NAMALWA (cell line): Measurements from ENCODE around the gene L3MBTL2.
"Not testable (repeated sequence)": the region's sequence is repeated elsewhere in the genome, so short reads cannot be mapped to it uniquely, and the experiment has no call there.

Source experiments
- DNase-seq: peaks from one replicate; pipeline ENCODE4 v3.0.0-alpha.2; 2015; ENCODE audit warnings: low spot score

Gene L3MBTL2

DNA sequence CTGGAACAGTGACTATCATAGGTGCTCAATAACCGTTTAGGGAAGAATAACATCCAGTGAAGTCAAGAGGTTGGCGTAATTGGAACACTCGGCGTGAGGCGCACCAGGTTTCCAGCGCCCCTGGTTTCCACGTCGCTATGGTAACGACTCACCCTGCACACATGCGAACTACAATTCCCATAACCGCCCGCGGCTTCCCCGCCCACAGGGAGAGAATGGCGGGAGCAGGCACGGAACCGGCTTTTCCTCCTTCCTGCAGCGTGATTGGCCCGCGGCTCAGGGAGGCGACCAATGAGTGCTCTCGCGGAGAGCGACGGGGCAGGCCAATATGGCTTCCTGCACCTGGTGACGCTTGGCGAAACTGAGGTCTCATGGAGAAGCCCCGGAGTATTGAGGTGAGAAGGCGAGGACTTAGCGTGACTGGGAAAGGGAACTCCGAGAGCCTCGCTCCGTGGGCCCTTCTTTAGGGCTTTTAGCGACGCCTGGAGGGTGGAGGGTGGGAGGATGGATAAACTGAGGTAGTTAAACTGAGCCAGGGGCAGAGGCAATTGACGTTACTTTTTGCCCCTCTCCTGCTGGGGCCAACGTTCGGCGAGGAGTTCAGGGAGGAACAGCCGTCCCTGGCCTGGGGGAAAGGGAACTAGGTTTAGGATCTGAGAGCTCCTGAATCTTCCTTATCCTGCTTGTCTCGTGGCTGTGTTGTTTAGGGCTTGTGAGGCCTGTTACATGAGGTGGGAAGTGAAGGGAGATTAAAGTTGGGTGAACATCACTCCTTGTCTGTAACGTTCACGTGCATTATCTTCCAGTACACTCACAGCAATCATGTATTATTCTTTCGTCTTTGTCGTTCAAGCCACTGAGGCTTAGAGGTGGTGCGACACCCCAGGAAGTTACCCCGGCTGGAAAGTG is at the start of gene L3MBTL2:
TSS of gene L3MBTL2 (plus strand) at position 321 of the 909 bp plus-strand sequence. CDS start at position 372, 51 bp downstream.
- peak; percentile 99 for DNase-seq

DNA sequence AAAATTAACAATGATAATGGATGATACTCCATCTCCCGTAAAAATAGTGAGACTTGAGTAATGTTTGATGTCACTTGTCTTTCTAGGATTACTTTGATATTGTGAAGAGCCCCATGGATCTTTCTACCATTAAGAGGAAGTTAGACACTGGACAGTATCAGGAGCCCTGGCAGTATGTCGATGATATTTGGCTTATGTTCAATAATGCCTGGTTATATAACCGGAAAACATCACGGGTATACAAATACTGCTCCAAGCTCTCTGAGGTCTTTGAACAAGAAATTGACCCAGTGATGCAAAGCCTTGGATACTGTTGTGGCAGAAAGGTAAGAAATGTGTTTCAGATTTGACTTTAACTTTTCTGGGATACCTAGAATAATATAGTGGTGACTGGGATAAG is 48.0 kb upstream of the L3MBTL2 start:
- no peak for DNase-seq

DNA sequence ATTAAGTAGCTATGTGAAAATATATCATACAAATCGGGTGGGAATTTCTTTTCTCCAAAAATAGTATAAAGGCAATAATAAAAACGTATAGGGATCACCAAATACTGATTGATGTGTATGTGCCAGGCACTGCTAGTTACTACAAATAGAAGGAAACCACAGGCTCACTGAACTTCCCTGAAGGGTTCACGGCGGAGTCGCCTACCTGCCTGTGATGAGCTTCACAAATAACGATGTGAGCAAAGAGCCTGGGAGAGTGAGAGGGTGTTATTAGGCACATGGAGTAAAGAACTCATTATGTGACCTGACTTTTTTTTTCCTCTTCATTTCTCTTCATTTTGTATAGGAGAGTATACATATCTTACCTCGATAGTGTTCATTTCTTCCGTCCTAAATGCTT is 36.0 kb upstream of the L3MBTL2 start:
- DNase-seq = no peak

DNA sequence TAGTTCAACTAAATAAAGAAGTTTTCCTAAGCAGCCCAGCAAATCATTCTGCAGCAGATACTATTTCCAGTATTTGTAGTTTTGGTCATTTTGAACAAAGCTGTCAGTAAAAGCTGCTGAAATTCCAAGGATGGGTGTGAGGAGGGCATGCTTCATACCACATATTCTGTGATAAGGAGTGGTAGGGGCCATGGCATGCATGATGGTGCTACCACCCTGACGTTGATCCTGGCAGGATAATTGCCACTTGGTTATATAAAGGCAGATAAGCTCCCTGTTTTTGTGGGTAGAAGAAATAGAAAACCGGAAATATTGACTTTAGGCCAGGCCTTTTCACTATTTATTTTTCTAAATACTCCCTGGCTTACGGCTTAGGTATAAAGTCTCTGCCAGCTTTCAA is 33.1 kb upstream of the L3MBTL2 start:
- DNase-seq = no peak

DNA sequence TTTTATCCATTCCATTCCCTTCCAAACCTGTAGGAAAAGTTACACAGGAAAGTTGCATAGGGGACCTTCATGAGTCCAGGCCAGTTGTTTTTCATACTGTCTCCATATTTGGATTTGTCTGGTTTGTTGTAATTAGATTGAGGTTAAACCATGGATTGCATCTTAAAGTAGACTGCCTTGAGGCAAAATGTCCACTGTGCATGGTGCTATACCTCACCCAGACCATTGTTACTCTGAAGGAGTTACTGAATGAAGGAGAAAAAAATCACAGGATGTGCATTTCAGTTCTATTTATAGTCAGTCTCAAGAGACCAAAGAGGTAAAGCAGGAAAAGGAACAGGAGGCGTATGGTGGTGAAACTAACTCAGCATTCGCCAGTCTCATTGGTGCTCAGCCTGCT is 29.6 kb upstream of the L3MBTL2 start:
- no peak for DNase-seq

DNA sequence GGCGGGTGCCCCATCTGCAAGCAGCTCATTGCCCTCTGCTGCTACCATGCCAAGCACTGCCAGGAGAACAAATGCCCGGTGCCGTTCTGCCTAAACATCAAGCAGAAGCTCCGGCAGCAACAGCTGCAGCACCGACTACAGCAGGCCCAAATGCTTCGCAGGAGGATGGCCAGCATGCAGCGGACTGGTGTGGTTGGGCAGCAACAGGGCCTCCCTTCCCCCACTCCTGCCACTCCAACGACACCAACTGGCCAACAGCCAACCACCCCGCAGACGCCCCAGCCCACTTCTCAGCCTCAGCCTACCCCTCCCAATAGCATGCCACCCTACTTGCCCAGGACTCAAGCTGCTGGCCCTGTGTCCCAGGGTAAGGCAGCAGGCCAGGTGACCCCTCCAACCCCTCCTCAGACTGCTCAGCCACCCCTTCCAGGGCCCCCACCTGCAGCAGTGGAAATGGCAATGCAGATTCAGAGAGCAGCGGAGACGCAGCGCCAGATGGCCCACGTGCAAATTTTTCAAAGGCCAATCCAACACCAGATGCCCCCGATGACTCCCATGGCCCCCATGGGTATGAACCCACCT is 28.0 kb upstream of the L3MBTL2 start:
- no peak for DNase-seq

DNA sequence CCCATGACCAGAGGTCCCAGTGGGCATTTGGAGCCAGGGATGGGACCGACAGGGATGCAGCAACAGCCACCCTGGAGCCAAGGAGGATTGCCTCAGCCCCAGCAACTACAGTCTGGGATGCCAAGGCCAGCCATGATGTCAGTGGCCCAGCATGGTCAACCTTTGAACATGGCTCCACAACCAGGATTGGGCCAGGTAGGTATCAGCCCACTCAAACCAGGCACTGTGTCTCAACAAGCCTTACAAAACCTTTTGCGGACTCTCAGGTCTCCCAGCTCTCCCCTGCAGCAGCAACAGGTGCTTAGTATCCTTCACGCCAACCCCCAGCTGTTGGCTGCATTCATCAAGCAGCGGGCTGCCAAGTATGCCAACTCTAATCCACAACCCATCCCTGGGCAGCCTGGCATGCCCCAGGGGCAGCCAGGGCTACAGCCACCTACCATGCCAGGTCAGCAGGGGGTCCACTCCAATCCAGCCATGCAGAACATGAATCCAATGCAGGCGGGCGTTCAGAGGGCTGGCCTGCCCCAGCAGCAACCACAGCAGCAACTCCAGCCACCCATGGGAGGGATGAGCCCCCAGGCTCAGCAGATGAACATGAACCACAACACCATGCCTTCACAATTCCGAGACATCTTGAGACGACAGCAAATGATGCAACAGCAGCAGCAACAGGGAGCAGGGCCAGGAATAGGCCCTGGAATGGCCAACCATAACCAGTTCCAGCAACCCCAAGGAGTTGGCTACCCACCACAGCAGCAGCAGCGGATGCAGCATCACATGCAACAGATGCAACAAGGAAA is 27.3 kb upstream of the L3MBTL2 start:
- no peak for DNase-seq

DNA sequence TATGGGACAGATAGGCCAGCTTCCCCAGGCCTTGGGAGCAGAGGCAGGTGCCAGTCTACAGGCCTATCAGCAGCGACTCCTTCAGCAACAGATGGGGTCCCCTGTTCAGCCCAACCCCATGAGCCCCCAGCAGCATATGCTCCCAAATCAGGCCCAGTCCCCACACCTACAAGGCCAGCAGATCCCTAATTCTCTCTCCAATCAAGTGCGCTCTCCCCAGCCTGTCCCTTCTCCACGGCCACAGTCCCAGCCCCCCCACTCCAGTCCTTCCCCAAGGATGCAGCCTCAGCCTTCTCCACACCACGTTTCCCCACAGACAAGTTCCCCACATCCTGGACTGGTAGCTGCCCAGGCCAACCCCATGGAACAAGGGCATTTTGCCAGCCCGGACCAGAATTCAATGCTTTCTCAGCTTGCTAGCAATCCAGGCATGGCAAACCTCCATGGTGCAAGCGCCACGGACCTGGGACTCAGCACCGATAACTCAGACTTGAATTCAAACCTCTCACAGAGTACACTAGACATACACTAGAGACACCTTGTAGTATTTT is 26.6 kb upstream of the L3MBTL2 start:
- DNase-seq = no peak

DNA sequence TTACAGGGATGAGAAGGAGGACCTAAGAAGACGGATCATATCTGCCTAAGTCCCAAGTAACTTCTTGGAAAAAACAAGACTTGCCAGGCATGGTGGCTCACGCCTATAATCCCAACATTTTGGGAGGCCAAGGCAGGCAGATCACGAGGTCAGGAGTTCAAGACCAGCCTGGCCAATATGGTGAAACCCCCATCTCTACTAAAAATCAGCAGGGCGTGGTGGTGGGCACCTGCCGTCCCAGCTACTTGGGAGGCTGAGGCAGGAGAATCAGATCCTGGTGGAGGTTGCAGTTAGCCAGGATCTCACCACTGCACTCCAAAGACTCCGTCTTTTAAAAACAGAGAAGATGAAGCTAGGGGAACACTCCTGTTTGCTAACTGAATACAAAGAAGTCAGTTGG is 24.8 kb upstream of the L3MBTL2 start:
- DNase-seq = not testable (repeated sequence)

DNA sequence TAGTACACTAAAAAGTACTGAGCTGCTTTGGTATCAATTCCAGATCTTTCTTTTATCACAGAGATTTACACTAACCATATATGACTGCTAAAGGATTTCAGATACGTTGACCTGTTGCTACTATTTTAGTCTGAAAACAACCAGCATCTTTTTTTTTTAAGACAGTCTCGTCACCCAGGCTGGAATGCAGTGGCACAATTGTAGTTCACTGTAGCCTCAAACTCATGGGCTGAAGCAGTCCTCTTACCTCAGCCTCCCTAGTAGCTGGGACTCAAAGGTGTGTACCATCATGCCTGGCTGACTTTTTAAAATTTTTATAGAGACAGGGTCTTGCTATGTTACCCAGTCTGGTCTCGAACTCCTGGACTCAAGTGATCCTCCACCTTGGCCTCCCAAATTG is 24.2 kb upstream of the L3MBTL2 start:
- no peak for DNase-seq

DNA sequence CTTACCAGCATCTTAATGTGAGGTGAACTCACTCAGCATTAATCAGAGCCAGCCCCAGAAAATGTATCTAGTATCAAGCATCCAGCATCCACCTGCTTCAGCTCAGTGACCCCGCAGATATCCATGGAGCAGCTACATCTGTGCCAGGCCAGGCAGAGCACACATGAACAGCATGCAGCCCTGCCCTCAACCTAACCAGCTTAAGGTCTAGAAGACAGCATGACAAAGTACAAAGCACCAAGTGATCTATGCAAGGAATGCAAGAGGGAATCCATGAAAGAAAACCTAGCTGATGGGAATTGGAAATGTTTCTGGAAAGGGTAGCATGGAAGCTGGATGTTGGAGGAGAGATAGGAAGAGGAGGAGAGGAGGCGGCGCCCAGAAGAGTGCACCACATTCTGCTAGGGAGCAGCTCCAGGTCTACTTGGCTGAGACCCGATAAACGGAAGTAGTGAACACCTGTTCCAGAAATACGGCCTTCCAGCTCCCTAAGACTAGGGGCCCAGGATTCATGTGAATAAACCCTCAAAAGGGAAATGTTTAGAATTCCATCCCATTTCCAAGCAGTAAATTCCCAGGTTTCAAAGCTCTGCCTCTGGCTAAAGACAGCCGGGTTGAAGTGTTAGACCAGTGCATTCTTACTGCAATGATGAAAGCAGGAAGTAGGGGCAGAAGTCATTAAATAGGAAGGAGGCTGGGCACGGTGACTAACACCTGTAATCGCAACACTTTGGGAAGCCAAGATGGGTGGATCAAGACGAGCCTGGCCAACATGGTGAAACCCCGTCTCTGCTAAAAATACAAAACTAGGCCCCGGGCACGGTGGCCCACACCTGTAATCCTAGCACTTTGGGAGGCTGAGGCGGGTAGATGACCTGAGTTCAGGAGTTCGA is 23.5 kb upstream of the L3MBTL2 start:
- DNase-seq = no peak

DNA sequence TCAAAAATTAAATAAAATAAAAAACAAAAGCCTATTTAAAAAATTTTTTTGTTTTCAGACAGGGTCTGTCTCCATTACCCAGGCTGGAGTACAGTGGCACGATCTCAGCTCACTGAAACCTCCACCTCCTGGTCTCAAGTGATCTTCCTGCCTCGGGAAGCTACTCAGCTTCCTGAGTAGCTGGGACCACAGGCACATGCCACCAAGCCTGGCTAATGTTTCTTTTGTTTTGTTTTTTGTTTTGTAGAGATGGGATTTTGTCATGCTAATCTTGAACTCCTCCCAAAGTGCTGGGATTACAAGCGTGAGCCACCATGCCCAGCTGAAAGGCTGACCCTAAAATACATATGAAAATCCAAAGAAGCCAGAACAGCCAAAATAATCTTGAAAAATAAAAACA is 20.4 kb upstream of the L3MBTL2 start:
- no peak for DNase-seq

DNA sequence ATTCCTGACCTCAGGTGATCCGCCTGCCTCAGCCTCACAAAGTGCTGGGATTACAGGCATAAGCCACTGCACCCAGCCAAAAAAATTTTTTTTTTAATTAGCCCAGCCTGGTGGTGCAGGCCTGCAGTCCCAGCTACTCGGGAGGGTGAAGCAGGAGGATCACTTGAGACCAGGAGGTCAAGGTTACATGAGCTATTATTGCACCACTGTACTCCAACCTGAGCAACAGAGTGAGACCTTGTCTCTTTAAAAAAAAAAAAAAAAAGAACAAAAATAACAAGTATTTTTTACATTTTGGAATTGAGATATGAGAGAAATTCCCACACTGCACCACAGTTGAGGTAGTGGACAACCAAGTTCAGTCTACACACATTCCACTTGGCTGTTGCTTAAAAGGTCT is 13.6 kb upstream of the L3MBTL2 start:
- no peak for DNase-seq

DNA sequence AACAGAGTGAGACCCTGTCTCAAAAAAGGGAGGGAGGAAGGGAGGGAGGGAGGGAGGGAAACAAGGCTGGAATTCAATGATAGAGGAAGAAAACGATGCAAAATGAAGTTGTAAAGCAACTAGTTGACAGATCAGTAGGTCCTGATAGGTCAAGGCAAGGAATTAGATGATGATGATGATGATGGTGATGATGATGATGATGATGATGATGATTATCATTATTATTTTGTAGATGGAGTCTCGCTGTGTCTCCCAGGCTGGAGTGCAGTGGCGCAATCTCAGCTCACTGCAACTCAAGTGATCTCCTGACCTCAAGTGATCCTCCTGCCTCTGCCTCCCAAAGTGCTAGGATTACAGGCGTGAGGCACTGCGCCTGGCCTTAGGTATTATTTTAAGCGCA is 11.3 kb upstream of the L3MBTL2 start:
- DNase-seq = no peak

DNA sequence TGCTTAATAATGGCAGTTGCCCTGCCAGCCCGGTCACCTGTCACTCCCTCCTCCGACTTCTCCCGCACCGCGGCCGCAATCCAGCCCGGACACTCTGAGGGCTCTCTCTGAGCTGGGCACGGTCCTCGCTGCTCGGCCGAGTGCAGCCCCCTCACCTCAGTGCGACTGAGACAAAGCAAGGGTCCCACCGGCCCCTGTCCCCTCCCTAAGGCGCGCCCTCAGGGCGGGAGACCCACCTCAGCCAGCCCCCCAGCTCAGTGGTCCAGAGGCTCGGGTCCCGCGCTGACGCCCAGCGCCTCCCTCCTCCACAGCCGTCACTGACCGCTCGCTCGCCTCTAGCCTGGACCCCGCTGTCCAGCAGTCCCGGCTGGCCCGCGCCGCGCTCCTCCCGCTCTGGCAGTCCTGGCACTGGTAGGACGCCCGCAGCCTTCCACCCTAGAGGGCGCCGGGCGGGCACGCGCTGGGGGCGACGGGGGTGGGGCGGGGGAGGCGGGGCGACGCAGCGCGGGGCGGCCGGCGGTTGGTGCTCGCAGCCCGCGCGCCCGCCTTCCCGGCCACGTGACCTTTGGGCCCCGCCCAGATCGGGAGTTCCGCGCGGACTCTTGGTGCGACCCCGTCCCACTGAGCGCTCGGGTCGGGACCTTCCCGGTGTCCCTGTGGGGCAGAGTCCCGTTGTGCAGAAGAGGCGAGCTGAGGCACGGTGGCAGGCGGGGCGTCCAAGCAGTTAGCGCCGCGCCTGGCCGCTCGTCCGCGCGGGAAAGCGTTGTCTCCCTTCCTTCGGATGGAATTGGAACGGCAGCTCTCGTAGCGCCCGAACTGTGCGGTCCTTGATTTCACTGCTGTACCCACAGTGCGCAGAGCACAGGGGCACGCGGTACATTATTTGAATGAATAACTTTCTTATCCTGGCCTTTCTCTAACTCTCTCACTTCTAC is 7.8 kb upstream of the L3MBTL2 start:
- peak; percentile 82 for DNase-seq

DNA sequence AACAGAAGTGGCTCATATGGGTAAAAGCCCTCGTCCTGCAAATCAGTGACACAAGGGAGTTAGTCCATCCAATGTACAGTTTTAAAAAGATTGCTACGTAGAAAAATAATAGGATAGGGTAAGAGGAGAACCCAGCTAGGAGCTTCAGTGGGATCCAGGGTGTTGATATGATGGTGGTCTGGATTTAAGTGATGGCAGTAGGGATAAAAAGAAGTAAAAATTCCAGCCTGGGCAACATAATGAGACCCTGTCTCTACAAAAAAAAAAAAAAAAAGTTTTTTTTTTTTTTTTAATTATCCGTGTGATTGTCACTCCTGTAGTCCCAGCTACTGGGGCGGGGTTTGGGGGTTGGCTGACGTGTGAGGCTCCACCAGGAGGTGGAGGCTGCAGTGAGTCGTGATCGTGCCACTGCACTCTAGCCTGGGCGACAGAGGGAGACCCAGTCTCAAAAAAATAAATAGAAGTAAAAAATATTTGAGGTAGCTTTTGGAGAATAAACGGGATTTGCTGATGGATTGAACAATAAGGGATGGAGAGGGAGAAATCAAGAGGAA is 7.0 kb upstream of the L3MBTL2 start:
- peak; percentile 72 for DNase-seq

DNA sequence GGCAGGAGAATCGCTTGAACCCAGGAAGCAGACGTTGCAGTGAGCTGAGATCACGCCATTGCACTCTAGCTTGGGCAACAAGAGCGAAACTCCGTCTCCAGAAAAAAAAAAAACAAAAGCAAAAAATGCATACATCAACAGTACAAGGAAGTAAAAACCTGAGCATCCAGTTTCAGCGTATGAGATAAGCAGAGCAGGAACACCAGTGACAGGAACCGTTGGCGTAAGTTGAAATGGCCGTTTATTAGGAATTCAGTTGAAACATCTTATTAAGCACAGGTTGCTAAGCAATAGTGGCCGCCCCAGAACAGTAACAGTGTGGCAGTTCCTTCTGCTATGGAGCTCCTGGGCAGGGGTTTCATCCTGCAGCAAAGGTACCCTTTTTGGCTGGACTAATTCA is 4.0 kb upstream of the L3MBTL2 start:
- no peak for DNase-seq

DNA sequence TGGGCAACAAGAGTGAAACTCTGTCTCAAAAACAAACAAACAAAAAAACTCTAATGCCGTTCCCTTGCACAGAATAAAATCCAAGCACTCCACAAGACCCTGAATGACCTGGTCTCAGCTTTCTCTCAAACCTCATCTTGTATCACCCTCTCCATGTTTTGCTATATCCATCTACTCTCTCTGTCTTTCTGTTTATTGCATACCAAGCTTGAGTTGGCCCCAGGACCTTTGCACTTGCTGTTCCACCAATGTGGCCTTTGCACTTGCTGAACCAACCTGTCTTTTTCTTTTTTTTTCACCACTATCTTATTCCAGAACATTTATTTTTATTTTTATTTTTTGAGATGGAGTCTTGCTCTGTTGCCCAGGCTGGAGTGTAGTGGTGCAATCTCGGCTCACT is 2.0 kb upstream of the L3MBTL2 start:
- no peak for DNase-seq

DNA sequence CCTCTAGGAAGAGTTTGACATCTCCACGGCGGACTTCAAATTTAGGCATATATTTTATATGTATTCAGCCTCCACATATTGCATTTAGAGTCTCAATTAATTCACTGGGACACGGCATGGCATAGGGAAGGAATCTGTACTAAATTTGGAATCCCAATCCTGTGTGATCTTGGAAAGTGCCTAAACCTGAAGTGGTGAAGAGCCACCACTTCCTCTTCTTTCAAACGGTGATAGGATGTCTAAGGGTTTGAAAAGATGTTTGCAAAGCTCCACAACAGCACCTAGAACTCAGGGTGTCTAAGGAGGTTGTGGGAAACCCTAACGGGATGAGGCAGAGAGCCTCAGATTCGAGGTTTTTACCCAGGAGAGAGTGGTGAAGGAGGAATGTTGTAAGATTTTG is 1.0 kb upstream of the L3MBTL2 start:
- no peak for DNase-seq

DNA sequence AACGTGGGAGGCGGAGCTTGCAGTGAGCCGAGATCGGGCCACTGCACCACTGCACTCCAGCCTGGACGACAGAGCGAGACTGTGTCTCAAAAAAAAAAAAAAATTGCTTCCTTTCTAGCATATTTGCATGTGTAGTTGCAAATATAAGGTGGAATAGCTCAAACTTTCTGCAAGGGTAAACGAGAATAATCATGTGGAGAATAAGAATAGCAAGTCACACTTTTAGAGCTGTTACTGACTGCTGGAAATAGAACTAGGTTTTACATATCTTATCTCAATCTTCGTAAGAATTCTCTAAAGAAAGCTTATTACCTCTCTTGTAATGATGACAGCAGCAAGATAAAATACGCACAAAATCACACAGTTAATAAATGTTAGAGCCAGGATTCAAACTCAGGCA is 1.6 kb downstream of the L3MBTL2 start:
- DNase-seq = peak; percentile 45
